ENCODE measurements around the gene LIN9.
"Not testable (repeated sequence)": the region's sequence is repeated elsewhere in the genome, so short reads cannot be mapped to it uniquely, and the experiment has no call there.

LIN9 gene

GRCh38 chr1:226277897-226278296 lies 31.1 kb downstream of the LIN9 start:
- Histone ChIP-seq H3K27me3 (ENCODE audit: low read depth) (no peaks in the 10 kb centered on the region), H3K36me3 (replicated peaks) (peaks cover 9% of the 10 kb centered on the region), H3K4me3 (no peak overlapping the region), H3K4me1 (no peaks in the 10 kb centered on the region; the same call in 1 of the 2 replicates), H3K9me3 (no peaks in the 10 kb centered on the region)
- in situ Hi-C loops (cut with MboI; ENCODE audit: low sequenced_read_pairs) = no loop called here
- no peak for DNase-seq (ENCODE audit: low spot score in 2 of 2)

GRCh38 chr1:226276987-226277386 lies 32.0 kb downstream of the LIN9 start:
- Histone ChIP-seq H3K36me3 (replicated peaks) (peaks cover 5% of the 10 kb centered on the region), H3K9me3 (no peaks in the 10 kb centered on the region), H3K4me1 (no peaks in the 10 kb centered on the region), H3K4me3 (no peak overlapping the region), H3K27me3 (ENCODE audit: low read depth) (no peaks in the 10 kb centered on the region)
- no peak for DNase-seq (ENCODE audit: low spot score in 2 of 2)
- in situ Hi-C loops (cut with MboI; ENCODE audit: low sequenced_read_pairs) = no loop called here

GRCh38 chr1:226276077-226276682 lies 32.8 kb downstream of the LIN9 start:
- Histone ChIP-seq H3K4me3 (no peak overlapping the region), H3K36me3 (replicated peaks) (peaks cover 4% of the 10 kb centered on the region; the same call in 1 of the 2 replicates), H3K4me1 (no peaks in the 10 kb centered on the region), H3K9me3 (no peaks in the 10 kb centered on the region), H3K27me3 (ENCODE audit: low read depth) (no peaks in the 10 kb centered on the region)
- no peak for DNase-seq (ENCODE audit: low spot score in 2 of 2)
- in situ Hi-C loops (cut with MboI; ENCODE audit: low sequenced_read_pairs) = no loop called here

GRCh38 chr1:226274138-226274537 lies 34.8 kb downstream of the LIN9 start:
- H3K9me3 ChIP-seq = no peaks in the 10 kb centered on the region

GRCh38 chr1:226272233-226272902 lies 36.6 kb downstream of the LIN9 start:
- H3K4me3 ChIP-seq; DNase-seq (ENCODE audit: low spot score in 2 of 2); H3K27me3 ChIP-seq (ENCODE audit: low read depth); in situ Hi-C loops (cut with MboI; ENCODE audit: low sequenced_read_pairs); H3K36me3 ChIP-seq (replicated peaks); H3K9me3 ChIP-seq; H3K4me1 ChIP-seq: not testable (repeated sequence)

More at GRCh38 chr1:226274138-226274537, 34.8 kb downstream of the LIN9 start:
- in situ Hi-C loops (cut with MboI; ENCODE audit: low sequenced_read_pairs) = no loop called here
- no peak for DNase-seq (ENCODE audit: low spot score in 2 of 2)
- H3K4me3 ChIP-seq = no peak overlapping the region
- no peaks in the 10 kb centered on the region; the same call in 1 of the 2 replicates for H3K36me3 ChIP-seq (replicated peaks)
- H3K4me1 ChIP-seq = no peaks in the 10 kb centered on the region
- no peaks in the 10 kb centered on the region for H3K27me3 ChIP-seq (ENCODE audit: low read depth)

GRCh38 chr1:226268421-226269124 lies 40.4 kb downstream of the LIN9 start:
- no peaks in the 10 kb centered on the region for H3K4me1 ChIP-seq
- DNase-seq (ENCODE audit: low spot score in 2 of 2) = no peak
- no peaks in the 10 kb centered on the region for H3K9me3 ChIP-seq
- in situ Hi-C loops (cut with MboI; ENCODE audit: low sequenced_read_pairs) = no loop called here
- peaks cover 8% of the 10 kb centered on the region; the same call in 1 of the 2 replicates for H3K36me3 ChIP-seq (replicated peaks)
- no peak overlapping the region for H3K4me3 ChIP-seq
- no peaks in the 10 kb centered on the region for H3K27me3 ChIP-seq (ENCODE audit: low read depth)

GRCh38 chr1:226261818-226262217 lies 47.1 kb downstream of the LIN9 start:
- in situ Hi-C loops (cut with MboI; ENCODE audit: low sequenced_read_pairs) = no loop called here
- Histone ChIP-seq H3K9me3 (no peaks in the 10 kb centered on the region), H3K4me3 (no peak overlapping the region), H3K27me3 (ENCODE audit: low read depth) (no peaks in the 10 kb centered on the region), H3K36me3 (replicated peaks) (peaks cover 26% of the 10 kb centered on the region), H3K4me1 (no peaks in the 10 kb centered on the region)
- no peak for DNase-seq (ENCODE audit: low spot score in 2 of 2)

GRCh38 chr1:226255380-226255779 lies 53.6 kb downstream of the LIN9 start:
- Histone ChIP-seq H3K9me3 (no peaks in the 10 kb centered on the region), H3K4me3 (no peak overlapping the region), H3K27me3 (ENCODE audit: low read depth) (no peaks in the 10 kb centered on the region), H3K36me3 (replicated peaks) (peaks cover 9% of the 10 kb centered on the region), H3K4me1 (no peaks in the 10 kb centered on the region)
- DNase-seq (ENCODE audit: low spot score in 2 of 2) = no peak
- in situ Hi-C loops (cut with MboI; ENCODE audit: low sequenced_read_pairs) = no loop called here

GRCh38 chr1:226253933-226254332 lies 55.0 kb downstream of the LIN9 start:
- H3K9me3 ChIP-seq = no peaks in the 10 kb centered on the region
- in situ Hi-C loops (cut with MboI; ENCODE audit: low sequenced_read_pairs) = no loop called here
- H3K4me3 ChIP-seq = no peak overlapping the region
- no peaks in the 10 kb centered on the region for H3K4me1 ChIP-seq
- peaks cover 15% of the 10 kb centered on the region for H3K36me3 ChIP-seq (replicated peaks)
- no peak for DNase-seq (ENCODE audit: low spot score in 2 of 2)
- H3K27me3 ChIP-seq (ENCODE audit: low read depth) = no peaks in the 10 kb centered on the region

GRCh38 chr1:226252841-226253240 lies 56.1 kb downstream of the LIN9 start:
- H3K9me3 ChIP-seq; DNase-seq (ENCODE audit: low spot score in 2 of 2); H3K4me3 ChIP-seq; H3K4me1 ChIP-seq; H3K27me3 ChIP-seq (ENCODE audit: low read depth); in situ Hi-C loops (cut with MboI; ENCODE audit: low sequenced_read_pairs): not testable (repeated sequence)
- H3K36me3 ChIP-seq (replicated peaks) = peaks cover 15% of the 10 kb centered on the region

- no peak for DNase-seq (ENCODE audit: low spot score in 2 of 2)
- H3K4me3 ChIP-seq = no peak overlapping the region
- peaks cover 15% of the 10 kb centered on the region for H3K36me3 ChIP-seq (replicated peaks)
- no peaks in the 10 kb centered on the region for H3K4me1 ChIP-seq
- in situ Hi-C loops (cut with MboI; ENCODE audit: low sequenced_read_pairs) = no loop called here
- no peaks in the 10 kb centered on the region for H3K9me3 ChIP-seq
- no peaks in the 10 kb centered on the region for H3K27me3 ChIP-seq (ENCODE audit: low read depth)
Observed at GRCh38 chr1:226250511-226250910, 58.5 kb downstream of the LIN9 start.

GRCh38 chr1:226248796-226249195 lies 60.2 kb downstream of the LIN9 start:
- in situ Hi-C loops (cut with MboI; ENCODE audit: low sequenced_read_pairs) = no loop called here
- no peak for DNase-seq (ENCODE audit: low spot score in 2 of 2)
- peaks cover 26% of the 10 kb centered on the region for H3K36me3 ChIP-seq (replicated peaks)
- H3K9me3 ChIP-seq = no peaks in the 10 kb centered on the region
- H3K4me3 ChIP-seq = no peak overlapping the region
- no peaks in the 10 kb centered on the region for H3K27me3 ChIP-seq (ENCODE audit: low read depth)
- H3K4me1 ChIP-seq = no peaks in the 10 kb centered on the region

GRCh38 chr1:226248091-226248490 lies 60.9 kb downstream of the LIN9 start:
- Histone ChIP-seq H3K4me1 (no peaks in the 10 kb centered on the region), H3K27me3 (ENCODE audit: low read depth) (no peaks in the 10 kb centered on the region), H3K36me3 (replicated peaks) (peaks cover 26% of the 10 kb centered on the region), H3K9me3 (no peaks in the 10 kb centered on the region), H3K4me3 (no peak overlapping the region)
- in situ Hi-C loops (cut with MboI; ENCODE audit: low sequenced_read_pairs) = no loop called here
- no peak for DNase-seq (ENCODE audit: low spot score in 2 of 2)

- in situ Hi-C loops (cut with MboI; ENCODE audit: low sequenced_read_pairs) = no loop called here
Observed at GRCh38 chr1:226239421-226239820, 69.5 kb downstream of the LIN9 start.

More at GRCh38 chr1:226239421-226239820, 69.5 kb downstream of the LIN9 start:
- no peak for DNase-seq (ENCODE audit: low spot score in 2 of 2)
- no peak overlapping the region for H3K4me3 ChIP-seq
- H3K36me3 ChIP-seq (replicated peaks) = peaks cover 31% of the 10 kb centered on the region
- H3K4me1 ChIP-seq = no peaks in the 10 kb centered on the region
- no peaks in the 10 kb centered on the region for H3K9me3 ChIP-seq
- no peaks in the 10 kb centered on the region for H3K27me3 ChIP-seq (ENCODE audit: low read depth)
